ENCODE results near the gene MYO1E. TPM values are rescaled to one million over a fixed set of nuclear protein-coding genes. Genes with fewer than 3 reads are reported as not detected.

MYO1E gene
- total RNA-seq, 2 experiments from 2014 or later = 1.5 to 26.5 TPM

- CTCF ChIA-PET (ENCODE audit: unreplicated experiment) = no interaction called here
- Histone ChIP-seq H3K4me3 (ENCODE audit: low read depth, low read length, poor library complexity, severe bottlenecking) (no peak overlapping the region), H3K4me1 (ENCODE audit: insufficient read depth, low read length, poor library complexity, severe bottlenecking) (no peaks in the 10 kb centered on the region), H3K27ac (ENCODE audit: low read depth, low read length, poor library complexity, severe bottlenecking) (no peak overlapping the region), H3K36me3 (ENCODE audit: insufficient read depth, low read length) (no peaks in the 10 kb centered on the region), H4K20me1 (ENCODE audit: insufficient read depth, low read length) (no peaks in the 10 kb centered on the region), H3K9me2 (ENCODE audit: insufficient read depth, low read length) (no peaks in the 10 kb centered on the region), H3K79me2 (ENCODE audit: insufficient read depth, low read depth, low read length) (no peaks in the 10 kb centered on the region), H3K4me2 (ENCODE audit: low read length) (no peak overlapping the region), H2AFZ (ENCODE audit: low read length) (no peak overlapping the region), H3K9me3 (ENCODE audit: low read length) (no peaks in the 10 kb centered on the region)
- DNase-seq (ENCODE audit: low spot score) = no peak
- TF ChIP-seq EZH2phosphoT487 (IDR thresholded peaks at IDR 0.05; ENCODE audit: borderline replicate concordance, low read depth, low read length) (no peak), CTCF (conservative IDR thresholded peaks at IDR 0.05; ENCODE audit: low read length) (no peak)
- POLR2A ChIA-PET = interaction anchor here (0.6 kb wide), 1 partner anchor 160 kb away, joined by 4 read pairs; no protein-coding TSS in a partner anchor
- intact Hi-C loops (cut with micrococcal nuclease; ENCODE audit: unreplicated experiment) = no loop called here
- BruUV-seq (replicated peaks) = no TSS peak
These were observed 148.2 kb downstream of the MYO1E start for GRCh38 chr15:59224474-59224873.

- H3K4me1 ChIP-seq (ENCODE audit: insufficient read depth, low read length, poor library complexity, severe bottlenecking) = no peaks in the 10 kb centered on the region
- no peak overlapping the region for H2AFZ ChIP-seq (ENCODE audit: low read length)
- no TSS peak for BruUV-seq (replicated peaks)
- no peaks in the 10 kb centered on the region for H3K79me2 ChIP-seq (ENCODE audit: insufficient read depth, low read depth, low read length)
- ChIA-PET CTCF (ENCODE audit: unreplicated experiment) (no interaction called here), POLR2A (interaction anchor here (0.6 kb wide), 1 partner anchor 161 kb away, joined by 4 read pairs; no protein-coding TSS in a partner anchor)
- no peaks in the 10 kb centered on the region for H4K20me1 ChIP-seq (ENCODE audit: insufficient read depth, low read length)
- H3K4me2 ChIP-seq (ENCODE audit: low read length) = no peak overlapping the region
- no peaks in the 10 kb centered on the region for H3K9me3 ChIP-seq (ENCODE audit: low read length)
- intact Hi-C loops (cut with micrococcal nuclease; ENCODE audit: unreplicated experiment) = no loop called here
- no peak overlapping the region for H3K4me3 ChIP-seq (ENCODE audit: low read depth, low read length, poor library complexity, severe bottlenecking)
- TF ChIP-seq EZH2phosphoT487 (IDR thresholded peaks at IDR 0.05; ENCODE audit: borderline replicate concordance, low read depth, low read length) = no peak
- TF ChIP-seq CTCF (conservative IDR thresholded peaks at IDR 0.05; ENCODE audit: low read length) = no peak
- no peaks in the 10 kb centered on the region for H3K9me2 ChIP-seq (ENCODE audit: insufficient read depth, low read length)
- no peaks in the 10 kb centered on the region for H3K36me3 ChIP-seq (ENCODE audit: insufficient read depth, low read length)
- DNase-seq (ENCODE audit: low spot score) = no peak
- no peak overlapping the region for H3K27ac ChIP-seq (ENCODE audit: low read depth, low read length, poor library complexity, severe bottlenecking)
These were observed 148.9 kb downstream of the MYO1E start for GRCh38 chr15:59223736-59224135.

GRCh38 chr15:59222906-59223550 lies 149.6 kb downstream of the MYO1E start:
- Histone ChIP-seq H3K4me2 (ENCODE audit: low read length) (no peak overlapping the region), H3K4me1 (ENCODE audit: insufficient read depth, low read length, poor library complexity, severe bottlenecking) (no peaks in the 10 kb centered on the region), H3K79me2 (ENCODE audit: insufficient read depth, low read depth, low read length) (no peaks in the 10 kb centered on the region), H3K27ac (ENCODE audit: low read depth, low read length, poor library complexity, severe bottlenecking) (no peak overlapping the region), H4K20me1 (ENCODE audit: insufficient read depth, low read length) (no peaks in the 10 kb centered on the region), H2AFZ (ENCODE audit: low read length) (no peak overlapping the region), H3K9me2 (ENCODE audit: insufficient read depth, low read length) (no peaks in the 10 kb centered on the region), H3K36me3 (ENCODE audit: insufficient read depth, low read length) (no peaks in the 10 kb centered on the region), H3K4me3 (ENCODE audit: low read depth, low read length, poor library complexity, severe bottlenecking) (no peak overlapping the region), H3K9me3 (ENCODE audit: low read length) (no peaks in the 10 kb centered on the region)
- no TSS peak for BruUV-seq (replicated peaks)
- CTCF ChIA-PET (ENCODE audit: unreplicated experiment) = no interaction called here
- POLR2A ChIA-PET = no interaction called here
- intact Hi-C loops (cut with micrococcal nuclease; ENCODE audit: unreplicated experiment) = no loop called here
- no peak for TF ChIP-seq EZH2phosphoT487 (IDR thresholded peaks at IDR 0.05; ENCODE audit: borderline replicate concordance, low read depth, low read length)
- no peak for TF ChIP-seq CTCF (conservative IDR thresholded peaks at IDR 0.05; ENCODE audit: low read length)
- no peak for DNase-seq (ENCODE audit: low spot score)

Measured in OCI-LY7 (cell line).